AG04450 (cell line): Measurements from ENCODE around the gene FAM114A2. TPM values are rescaled to one million over a fixed set of nuclear protein-coding genes. Genes with fewer than 3 reads are reported as not detected.

Source experiments
- CTCF ChIA-PET: fragments of 300-600, 350-600 bp; formaldehyde crosslinking; extraction: SDS; loops from one replicate; lab custom pipeline; 2022; ENCODE audit warnings: antibody characterized with exemption, inconsistent platforms; lab: Charles Lee
- POLR2A ChIA-PET: fragments of 350-600 bp; formaldehyde crosslinking; extraction: SDS; loops from one replicate; lab custom pipeline; 2021; ENCODE audit warnings: antibody characterized with exemption, inconsistent platforms; lab: Yijun Ruan, JAX
- DNase-seq: peaks from one replicate; pipeline ENCODE4 v3.0.0-alpha.2; 2011; ENCODE audit warnings: low read depth, low spot score
- H3K27ac ChIP-seq: one replicate; pipeline ENCODE4 v1.5.1; 2012; ENCODE audit warnings: low read depth, low read length, control low read depth
- H3K27me3 ChIP-seq: one replicate; pipeline ENCODE4 v1.6.0; 2012; ENCODE audit warnings: low read length; ENCODE audit not compliant: control insufficient read depth, insufficient read depth
- H3K4me3 ChIP-seq: 2 replicates; pipeline ENCODE4 v1.5.1; 2011; ENCODE audit warnings: mild to moderate bottlenecking, low read depth, low read length, control low read depth
- H3K9me3 ChIP-seq: 2 replicates; pipeline ENCODE4 v1.5.1; 2012; ENCODE audit warnings: low read length; ENCODE audit not compliant: control insufficient read depth, insufficient read depth
- CTCF ChIP-seq: IDR thresholded peaks from 2 replicates; pipeline ENCODE4 v1.5.1; 2011; ENCODE audit warnings: low read depth, low read length, control low read depth, inconsistent platforms
- polyA plus RNA-seq: library from polyadenylated mRNA; depleted of rRNA; stranded (reverse); fragments of >200 nt; gene quantifications from 2 replicates; pipeline ENCODE4 v1.2.3, GENCODE V29; 2011

FAM114A2 gene
- polyA plus RNA-seq, 1 experiment, result 23.8 TPM

GRCh38 chr5:154053468-154053867, 14.8 kb upstream of the FAM114A2 start:
- TF ChIP-seq CTCF, result no peak
- Histone ChIP-seq H3K27me3 (no peaks in the 10 kb centered on the region), H3K9me3 (no peaks in the 10 kb centered on the region), H3K4me3 (no peak overlapping the region), H3K27ac (no peak overlapping the region)
- ChIA-PET CTCF (interaction anchor here (0.8 to 1.7 kb wide), 2 partner anchors 19 to 352 kb away, joined by 3 read pairs; no protein-coding TSS in a partner anchor), POLR2A (no interaction called here)
- no peak for DNase-seq

- H3K27me3 ChIP-seq, result no peaks in the 10 kb centered on the region
- CTCF ChIA-PET, result interaction anchor here (1.3 kb wide), 1 partner anchor 130 kb away, joined by 4 read pairs; no protein-coding TSS in a partner anchor
- H3K27ac ChIP-seq, result no peak overlapping the region
- no peak for DNase-seq
- TF ChIP-seq CTCF, result no peak
- H3K9me3 ChIP-seq, result no peaks in the 10 kb centered on the region
- H3K4me3 ChIP-seq, result no peak overlapping the region
- POLR2A ChIA-PET, result no interaction called here
These were observed 10.9 kb upstream of the FAM114A2 start for GRCh38 chr5:154049636-154050035.

- no peaks in the 10 kb centered on the region for H3K9me3 ChIP-seq
- H3K27ac ChIP-seq, result no peak overlapping the region
- POLR2A ChIA-PET, result no interaction called here
- H3K4me3 ChIP-seq, result no peak overlapping the region
- no peaks in the 10 kb centered on the region for H3K27me3 ChIP-seq
- CTCF ChIA-PET, result no interaction called here
- TF ChIP-seq CTCF, result no peak
- no peak for DNase-seq
These were observed 8.6 kb upstream of the FAM114A2 start for GRCh38 chr5:154047324-154047723.

- POLR2A ChIA-PET, result no interaction called here
- CTCF ChIA-PET, result interaction anchor here (0.8 kb wide), 1 partner anchor 358 kb away, joined by 3 read pairs; no protein-coding TSS in a partner anchor
- Histone ChIP-seq H3K27me3 (no peaks in the 10 kb centered on the region), H3K27ac (no peak overlapping the region), H3K9me3 (no peaks in the 10 kb centered on the region), H3K4me3 (no peak overlapping the region)
- no peak for DNase-seq
- TF ChIP-seq CTCF, result no peak
These were observed 7.8 kb upstream of the FAM114A2 start for GRCh38 chr5:154046486-154046885.

- POLR2A ChIA-PET, result no interaction called here
- CTCF ChIA-PET, result interaction anchor here (0.5 to 2.4 kb wide), 2 partner anchors 20 to 28 kb away, joined by 3 to 8 read pairs; no protein-coding TSS in a partner anchor
- H3K27me3 ChIP-seq, result no peaks in the 10 kb centered on the region
- no peak overlapping the region for H3K27ac ChIP-seq
- no peak for TF ChIP-seq CTCF
- no peak overlapping the region for H3K4me3 ChIP-seq
- H3K9me3 ChIP-seq, result no peaks in the 10 kb centered on the region
- DNase-seq, result no peak
These were observed 5.9 kb upstream of the FAM114A2 start for GRCh38 chr5:154044581-154044980.
